Hepatocyte (in vitro differentiated cells): ENCODE results near the gene COPB1.

Experiments
- CTCF ChIP-seq: fragments of 200-600 bp; sonication (generic); IDR thresholded peaks from 2 replicates; pipeline ENCODE4 v1.5.1; 2016; ENCODE audit warnings: antibody characterized with exemption, mild to moderate bottlenecking; ENCODE audit not compliant: poor library complexity
- EZH2 ChIP-seq: fragments of 200-600 bp; sonication (generic); IDR thresholded peaks from 2 replicates; pipeline ENCODE4 v1.6.1; 2016; ENCODE audit warnings: antibody characterized with exemption, mild to moderate bottlenecking, borderline replicate concordance

DNA sequence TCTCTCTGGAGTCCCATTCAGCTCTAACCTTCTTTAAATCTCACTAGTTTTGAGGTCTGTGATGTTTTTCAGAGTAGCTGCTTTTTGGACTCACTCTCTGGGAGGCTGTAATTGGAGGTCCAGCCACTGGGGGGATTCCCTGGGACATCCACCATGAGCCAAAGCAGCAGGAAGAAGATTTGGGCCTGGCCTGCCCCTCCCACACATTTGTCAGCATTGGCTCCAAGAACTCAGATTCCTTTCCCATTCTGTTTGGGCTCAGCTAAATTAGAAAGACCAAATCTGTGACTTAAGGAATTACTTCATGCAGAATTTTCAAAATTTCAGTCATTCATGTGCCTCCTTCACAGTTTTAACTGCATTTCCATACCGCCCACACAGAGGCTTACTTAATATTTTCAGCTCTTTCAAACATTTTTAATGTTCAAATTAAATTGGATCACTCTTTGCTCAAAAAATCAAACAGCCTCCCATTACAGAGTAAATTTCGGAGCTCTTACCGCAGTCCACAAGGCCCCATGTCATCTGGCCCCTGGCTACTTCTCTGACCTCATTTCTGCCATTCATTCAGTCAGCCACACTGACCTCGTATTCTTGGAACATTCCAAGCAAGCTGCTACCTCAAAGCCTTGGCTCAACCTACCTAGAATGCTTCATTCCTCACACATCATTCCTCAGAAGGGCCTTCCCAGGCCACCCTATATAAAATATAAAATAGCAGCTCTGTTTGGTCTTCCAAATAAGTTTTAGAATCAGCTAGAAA is 86.1 kb downstream of the COPB1 start:
- TF ChIP-seq EZH2 (no peak), CTCF (no peak)
